Psoas muscle (tissue), 8 donors: ENCODE results near the gene ALS2CL. TPM values are rescaled to one million over a fixed set of nuclear protein-coding genes. Genes with fewer than 3 reads are reported as not detected.
A peak's percentile ranks its signal among the peaks of the same experiment; 100 is the strongest.

Experiments used
- ATAC-seq, 4 donors: fragments of 200-7000 bp; cut with Tn5 transposase; one replicate each; pipeline ENCODE4 v1.9.1; 2020; ENCODE audit warnings: moderate library complexity in 3 of 4, mild to moderate bottlenecking in 2 of 4
- DNase-seq, 2 donors: peaks; one replicate each; pipeline ENCODE4 v3.0.0-alpha.2; 2020
- H3K27ac ChIP-seq: fragments of 200-600 bp; one replicate; pipeline ENCODE4 v1.8.0; 2022
- H3K27me3 ChIP-seq, 3 donors: fragments of 200-600 bp in 1 of 3; one replicate each; pipeline versions ENCODE4 v1.6.1 to v1.8.0; 2013 to 2022; ENCODE audit warnings: low read length in 2 of 3, mild to moderate bottlenecking in 2 of 3, moderate library complexity in 1 of 3; ENCODE audit not compliant: insufficient read depth in 3 of 3
- H3K36me3 ChIP-seq, 2 donors: fragments of 200-600 bp in 1 of 2; one replicate each; pipeline versions ENCODE4 v1.6.1 to v1.8.0; 2013 to 2022; ENCODE audit warnings: low read depth in 1 of 2, mild to moderate bottlenecking in 1 of 2, moderate library complexity in 1 of 2; ENCODE audit not compliant: insufficient read depth in 1 of 2
- H3K4me1 ChIP-seq: fragments of 200-600 bp; one replicate; pipeline ENCODE4 v1.8.0; 2022
- H3K4me3 ChIP-seq: fragments of 200-600 bp; one replicate; pipeline ENCODE4 v1.8.0; 2022; ENCODE audit warnings: mild to moderate bottlenecking
- H3K9me3 ChIP-seq: fragments of 200-600 bp; one replicate; pipeline ENCODE4 v1.8.0; 2022
- CTCF ChIP-seq: fragments of 200-600 bp; IDR thresholded peaks from one replicate; pipeline ENCODE4 v1.8.0; 2022; ENCODE audit warnings: antibody characterized with exemption
- WGBS, 3 donors: extraction: QIAGEN DNeasy Blood & Tissue Kit; methylation state at CpG; one replicate each; pipeline versions ENCODE4 v1.1.6 to v1.1.7; 2013; 5-methylcytosine and 5-hydroxymethylcytosine counted together
- intact Hi-C, 2 donors: fragments of 100-400 bp; cut with DNase I; formaldehyde crosslinking; loops; one replicate each; pipeline versions ENCODE4 v1.11.0 to v1.14.2; 2022
- polyA plus RNA-seq, 3 donors: library from polyadenylated mRNA; stranded (reverse); fragments of 200-250 nt; gene quantifications; one replicate each; pipeline ENCODE4 v1.2.3, GENCODE V29; 2013
- total RNA-seq, 4 donors: library from RNA; stranded (reverse); fragmentation: NEBNext Ultra II Directional in 2 of 4; extraction: Animal tissue kit (Norgen Biotek cat#: 25700) in 2 of 4; gene quantifications; one replicate each; pipeline versions ENCODE4 v1.2.1 to v1.2.4, GENCODE V29; 2021 to 2023
- donor health status: healthy with polysubstance abuse.
- donor health status: DM: no; HTN: no; CAD: no; lungs with moderate emphysema.
- donor health status: Bipolar disorder and iron deficiency.
- donor health status: healthy.
- donor health status: DM: yes; HTN: yes; CAD: no.
- donor health status: DM: no; HTN: no; CAD: no.
- donor health status: DM: no; HTN: no; CAD: no.
- donor health status: DM: yes; HTN: yes; CAD: no.

The ALS2CL gene
- total and polyA plus RNA-seq, 7 donors, result 5.0 to 10.1 (median 6.3) TPM

DNA sequence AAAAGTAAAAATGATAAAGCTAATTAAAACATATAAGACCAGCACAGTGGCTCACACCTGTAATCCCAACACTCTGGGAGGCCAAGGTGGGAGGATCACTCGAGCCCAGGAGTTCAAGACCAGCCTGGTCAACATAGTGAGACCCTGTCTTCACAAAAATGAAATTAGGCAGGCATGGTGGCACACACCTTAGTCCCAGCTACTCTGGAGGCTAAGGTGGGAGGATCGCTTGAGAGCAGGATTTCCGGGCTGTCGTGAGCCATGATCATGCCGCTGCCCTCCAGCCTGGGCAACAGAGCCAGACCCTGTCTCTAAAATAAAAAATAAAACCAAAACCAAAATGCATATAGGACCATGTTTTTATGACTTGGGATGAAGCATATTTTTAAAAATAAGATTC lies 29.0 kb upstream of the ALS2CL start:
- DNase-seq, result no peak
- H3K27ac ChIP-seq, result no peak overlapping the region
- no peaks in the 10 kb centered on the region for H3K9me3 ChIP-seq
- no peaks in the 10 kb centered on the region for H3K4me1 ChIP-seq
- no peaks in the 10 kb centered on the region for H3K36me3 ChIP-seq
- ATAC-seq, result no peak
- no peak for TF ChIP-seq CTCF
- WGBS, 3 donors, result 89 to 95% (median 93%) methylated on average over 5 of the region's 5 CpGs
- intact Hi-C loops, result no loop called here
- H3K4me3 ChIP-seq, result no peak overlapping the region
- H3K27me3 ChIP-seq, result peaks cover 0 to 8% (median 3%) of the 10 kb centered on the region in 3 donors

GRCh38 chr3:46721009-46721408 lies 27.5 kb upstream of the ALS2CL start:
- intact Hi-C loops, result no loop called here
- Histone ChIP-seq H3K36me3 (no peaks in the 10 kb centered on the region), H3K4me1 (no peaks in the 10 kb centered on the region), H3K9me3 (no peaks in the 10 kb centered on the region), H3K4me3 (no peak overlapping the region), H3K27me3 (peaks cover 0 to 8% (median 3%) of the 10 kb centered on the region in 3 donors), H3K27ac (no peak overlapping the region)
- TF ChIP-seq CTCF, result no peak
- 68 to 95% (median 93%) methylated on average over 2 of the region's 2 CpGs for WGBS, 3 donors
- ATAC-seq (no peak), DNase-seq (no peak)

DNA sequence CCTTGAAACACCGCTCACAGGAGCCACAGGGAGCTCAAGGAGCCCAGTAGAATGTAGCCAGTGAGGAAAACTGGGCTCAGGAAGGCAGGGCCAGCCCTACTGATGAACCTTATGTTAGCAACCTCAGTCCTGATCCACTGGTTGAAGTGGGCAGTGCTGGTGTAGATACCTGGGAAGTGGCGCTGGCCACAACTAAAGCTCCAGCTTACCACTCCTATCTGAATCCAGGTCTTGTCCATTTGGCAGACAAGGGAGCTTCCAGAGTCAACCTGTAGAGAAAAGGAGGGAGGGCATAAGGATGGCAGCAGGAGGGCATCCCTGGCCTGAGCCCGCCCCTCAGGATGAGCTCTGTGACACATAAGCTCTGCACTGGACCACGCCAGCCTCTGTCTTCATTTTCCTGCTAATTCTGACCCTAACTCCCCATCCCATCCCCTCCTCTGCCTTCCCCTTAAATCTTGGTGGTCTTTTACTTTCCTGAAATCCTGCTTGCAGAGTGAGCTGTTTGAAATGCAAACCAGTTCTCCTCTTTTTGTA lies 26.3 kb upstream of the ALS2CL start:
- peaks cover 0 to 8% (median 3%) of the 10 kb centered on the region in 3 donors for H3K27me3 ChIP-seq
- DNase-seq (peak in 1 of 2 donors; percentile 25), ATAC-seq (no peak)
- no peak for TF ChIP-seq CTCF
- H3K4me3 ChIP-seq, result no peak overlapping the region
- no peak overlapping the region for H3K27ac ChIP-seq
- intact Hi-C loops, result no loop called here
- no peaks in the 10 kb centered on the region for H3K9me3 ChIP-seq
- no peaks in the 10 kb centered on the region for H3K4me1 ChIP-seq
- no peaks in the 10 kb centered on the region for H3K36me3 ChIP-seq
- 80 to 98% (median 87%) methylated on average over 4 of the region's 4 CpGs for WGBS, 3 donors

DNA sequence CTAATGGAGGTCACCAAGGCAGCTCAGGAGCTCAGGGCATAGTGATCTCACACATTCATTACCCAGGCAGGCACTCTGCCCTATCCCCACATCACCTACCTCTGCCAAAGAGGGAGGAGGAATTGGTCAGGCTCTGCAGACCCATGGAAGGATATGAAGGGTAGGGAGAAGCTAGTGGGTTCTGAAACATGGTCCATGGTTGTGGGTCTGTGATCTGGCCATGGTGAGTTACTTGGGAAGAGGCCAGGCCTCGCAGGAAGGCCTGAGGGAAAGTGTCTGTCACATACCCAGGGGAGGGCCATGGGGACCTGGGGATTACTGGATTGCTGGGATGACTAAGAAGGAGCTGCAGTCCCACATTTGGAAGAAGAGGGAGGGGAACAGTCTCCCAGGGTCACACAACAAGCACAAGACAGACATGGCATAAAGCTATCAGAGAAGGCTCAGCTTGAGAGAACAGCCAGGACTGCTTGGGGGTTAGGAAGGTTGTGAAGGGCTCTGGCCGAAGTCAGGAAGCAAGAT lies 25.6 kb upstream of the ALS2CL start:
- no peak overlapping the region for H3K4me3 ChIP-seq
- no peak for DNase-seq
- no peaks in the 10 kb centered on the region for H3K36me3 ChIP-seq
- intact Hi-C loops, result no loop called here
- WGBS, 3 donors, result 71 to 83% (median 74%) methylated on average over 2 of the region's 2 CpGs
- no peak for ATAC-seq
- H3K27me3 ChIP-seq, result peaks cover 0 to 8% (median 3%) of the 10 kb centered on the region in 3 donors
- H3K4me1 ChIP-seq, result no peaks in the 10 kb centered on the region
- no peak for TF ChIP-seq CTCF
- H3K9me3 ChIP-seq, result no peaks in the 10 kb centered on the region
- H3K27ac ChIP-seq, result no peak overlapping the region
